GM23248 (cell line): ENCODE data around the gene ZNF804B. TPM values are rescaled to one million over a fixed set of nuclear protein-coding genes. Genes with fewer than 3 reads are reported as not detected.

Experiments
- DNase-seq: peaks from one replicate; pipeline ENCODE4 v3.0.0-alpha.2; 2015
- H2AFZ ChIP-seq: fragments of 200-600 bp; sonication (generic); 2 replicates; pipeline ENCODE4 v1.6.1; 2016; ENCODE audit warnings: antibody characterized with exemption
- H3F3A ChIP-seq: fragments of 200-600 bp; sonication (generic); 2 replicates; pipeline ENCODE4 v1.6.1; 2016; ENCODE audit warnings: mild to moderate bottlenecking, antibody characterized with exemption, mixed run types; ENCODE audit not compliant: insufficient read depth
- H3K27ac ChIP-seq: fragments of 200-600 bp; sonication (generic); 2 replicates; pipeline ENCODE4 v1.5.1; 2016; ENCODE audit warnings: mild to moderate bottlenecking
- H3K27me3 ChIP-seq: fragments of 200-600 bp; sonication (generic); replicated peaks from 2 replicates; pipeline ENCODE4 v1.6.1; 2016; ENCODE audit warnings: mild to moderate bottlenecking; ENCODE audit not compliant: insufficient read depth
- H3K36me3 ChIP-seq: fragments of 200-600 bp; sonication (generic); 2 replicates; pipeline ENCODE4 v1.6.1; 2016; ENCODE audit warnings: low read depth, mild to moderate bottlenecking
- H3K4me1 ChIP-seq: fragments of 200-600 bp; sonication (generic); 2 replicates; pipeline ENCODE4 v1.6.1; 2016; ENCODE audit warnings: mild to moderate bottlenecking; ENCODE audit not compliant: insufficient read depth
- H3K4me2 ChIP-seq: fragments of 200-600 bp; sonication (generic); one replicate; pipeline ENCODE4 v1.6.1; 2016; ENCODE audit warnings: mild to moderate bottlenecking; ENCODE audit not compliant: unreplicated experiment
- H3K4me3 ChIP-seq: fragments of 200-600 bp; sonication (generic); 2 replicates; pipeline ENCODE4 v1.5.1; 2016; ENCODE audit warnings: mild to moderate bottlenecking
- H3K79me2 ChIP-seq: fragments of 200-600 bp; sonication (generic); 2 replicates; pipeline ENCODE4 v1.6.1; 2016; ENCODE audit warnings: mild to moderate bottlenecking; ENCODE audit not compliant: insufficient read depth
- H3K9ac ChIP-seq: fragments of 200-600 bp; sonication (generic); 2 replicates; pipeline ENCODE4 v1.6.1; 2016; ENCODE audit warnings: mild to moderate bottlenecking
- H3K9me2 ChIP-seq: fragments of 200-600 bp; sonication (generic); 2 replicates; pipeline ENCODE4 v1.6.1; 2016; ENCODE audit warnings: mixed run types, mild to moderate bottlenecking, moderate library complexity; ENCODE audit not compliant: insufficient read depth
- H3K9me3 ChIP-seq: fragments of 200-600 bp; sonication (generic); one replicate; pipeline ENCODE4 v1.6.1; 2017; ENCODE audit warnings: low read depth
- H4K20me1 ChIP-seq: fragments of 200-600 bp; sonication (generic); 2 replicates; pipeline ENCODE4 v1.6.0; 2016; ENCODE audit not compliant: insufficient read depth
- EZH2 ChIP-seq: fragments of 200-600 bp; sonication (generic); IDR thresholded peaks from 2 replicates; pipeline ENCODE4 v1.6.1; 2018; ENCODE audit warnings: antibody characterized with exemption, mild to moderate bottlenecking; ENCODE audit not compliant: insufficient read depth, poor library complexity, severe bottlenecking
- EZH2phosphoT487 ChIP-seq: fragments of 200-600 bp; sonication (generic); IDR thresholded peaks from 2 replicates; pipeline ENCODE4 v1.6.1; 2018; ENCODE audit warnings: antibody characterized with exemption, moderate library complexity, mild to moderate bottlenecking, low read depth; ENCODE audit not compliant: insufficient read depth
- WGBS, 2 experiments: methylation state at CpG; one replicate each; pipeline ENCODE4 v1.1.6; 2015 to 2017; ENCODE audit warnings: low lambda C conversion rate in 2 of 2, low coverage in 1 of 2; ENCODE audit errors: missing lambda C conversion rate in 2 of 2; 5-methylcytosine and 5-hydroxymethylcytosine counted together
- in situ Hi-C: fragments of 300-500 bp; cut with MboI; formaldehyde crosslinking; loops from 2 replicates; pipeline ENCODE4 v1.15.0; 2020
- polyA plus RNA-seq: library from polyadenylated mRNA; unstranded; fragments of >200 nt; fragmentation: Nextera tagmentation; extraction: Ambion mirVana; gene quantifications from 2 replicates; pipeline ENCODE4 v1.2.1, GENCODE V29; 2016
- total RNA-seq: library from RNA; depleted of rRNA; stranded (reverse); fragments of >200 nt; shearing (Covaris generic); gene quantifications from 2 replicates; pipeline ENCODE4 v1.2.3, GENCODE V29; 2014

ZNF804B gene
- total and polyA plus RNA-seq, 2 experiments from 2014 or later, result not detected

GRCh38 chr7:88761779-88762178 lies 2.3 kb downstream of the ZNF804B start:
- H3K9ac ChIP-seq, result no peak overlapping the region
- H4K20me1 ChIP-seq, result no peaks in the 10 kb centered on the region
- H3K9me2 ChIP-seq, result no peaks in the 10 kb centered on the region
- in situ Hi-C loops, result no loop called here
- H3K4me2 ChIP-seq, result no peak overlapping the region
- H3K27ac ChIP-seq, result no peak overlapping the region
- no peak for TF ChIP-seq EZH2
- no peak for TF ChIP-seq EZH2phosphoT487
- no peaks in the 10 kb centered on the region for H3K4me1 ChIP-seq
- peaks cover 29% of the 10 kb centered on the region for H3K27me3 ChIP-seq
- no peak overlapping the region for H3K4me3 ChIP-seq
- no peaks in the 10 kb centered on the region for H3K9me3 ChIP-seq
- 0 to 3% methylated on average over 1 of the region's 1 CpG for WGBS, 2 experiments
- no peak overlapping the region for H2AFZ ChIP-seq
- no peaks in the 10 kb centered on the region for H3K79me2 ChIP-seq
- DNase-seq, result no peak
- no peaks in the 10 kb centered on the region for H3K36me3 ChIP-seq
- H3F3A ChIP-seq, result no peaks in the 10 kb centered on the region

GRCh38 chr7:88771417-88771816 lies 11.9 kb downstream of the ZNF804B start:
- no peaks in the 10 kb centered on the region for H3K9me3 ChIP-seq
- TF ChIP-seq EZH2phosphoT487 (no peak), EZH2 (no peak)
- no peak overlapping the region for H3K27ac ChIP-seq
- no peaks in the 10 kb centered on the region; the same call in 1 of the 2 replicates for H3K27me3 ChIP-seq
- no peaks in the 10 kb centered on the region for H3K79me2 ChIP-seq
- H3K9me2 ChIP-seq, result no peaks in the 10 kb centered on the region
- no peak overlapping the region for H3K4me2 ChIP-seq
- H3K36me3 ChIP-seq, result no peaks in the 10 kb centered on the region
- no peaks in the 10 kb centered on the region for H3K4me1 ChIP-seq
- no peak overlapping the region for H3K9ac ChIP-seq
- in situ Hi-C loops, result no loop called here
- H2AFZ ChIP-seq, result no peak overlapping the region
- no peaks in the 10 kb centered on the region for H3F3A ChIP-seq
- 61 to 67% methylated on average over 1 of the region's 1 CpG for WGBS, 2 experiments
- H4K20me1 ChIP-seq, result no peaks in the 10 kb centered on the region
- DNase-seq, result no peak
- no peak overlapping the region for H3K4me3 ChIP-seq

- Histone ChIP-seq H3K79me2 (no peaks in the 10 kb centered on the region), H3K4me3 (no peak overlapping the region), H3K9me2 (no peaks in the 10 kb centered on the region), H3K9me3 (no peaks in the 10 kb centered on the region), H4K20me1 (no peaks in the 10 kb centered on the region), H3K4me2 (no peak overlapping the region), H3K36me3 (no peaks in the 10 kb centered on the region), H3K27ac (no peak overlapping the region), H3K4me1 (no peaks in the 10 kb centered on the region), H3K9ac (no peak overlapping the region), H3K27me3 (no peaks in the 10 kb centered on the region), H2AFZ (no peak overlapping the region), H3F3A (no peaks in the 10 kb centered on the region)
- in situ Hi-C loops, result no loop called here
- TF ChIP-seq EZH2phosphoT487 (no peak), EZH2 (no peak)
- no peak for DNase-seq
These were observed 13.3 kb downstream of the ZNF804B start for GRCh38 chr7:88772776-88773175.

- H3K36me3 ChIP-seq, result no peaks in the 10 kb centered on the region
- H3K27me3 ChIP-seq, result no peaks in the 10 kb centered on the region
- no peaks in the 10 kb centered on the region for H3F3A ChIP-seq
- H3K9ac ChIP-seq, result no peak overlapping the region
- no peak overlapping the region for H3K4me2 ChIP-seq
- H4K20me1 ChIP-seq, result no peaks in the 10 kb centered on the region
- no peaks in the 10 kb centered on the region for H3K79me2 ChIP-seq
- no peak overlapping the region for H3K4me3 ChIP-seq
- no peaks in the 10 kb centered on the region for H3K9me3 ChIP-seq
- TF ChIP-seq EZH2, result no peak
- no peak for TF ChIP-seq EZH2phosphoT487
- no peaks in the 10 kb centered on the region for H3K9me2 ChIP-seq
- H3K27ac ChIP-seq, result no peak overlapping the region
- no peaks in the 10 kb centered on the region for H3K4me1 ChIP-seq
- in situ Hi-C loops, result no loop called here
- H2AFZ ChIP-seq, result no peak overlapping the region
- DNase-seq, result no peak
These were observed 16.3 kb downstream of the ZNF804B start for GRCh38 chr7:88775838-88776237.

GRCh38 chr7:88787777-88788176 lies 28.3 kb downstream of the ZNF804B start:
- no peaks in the 10 kb centered on the region for H3F3A ChIP-seq
- H3K4me2 ChIP-seq, result no peak overlapping the region
- no peaks in the 10 kb centered on the region for H4K20me1 ChIP-seq
- H3K27ac ChIP-seq, result no peak overlapping the region
- no peaks in the 10 kb centered on the region for H3K36me3 ChIP-seq
- TF ChIP-seq EZH2, result no peak
- 40 to 53% methylated on average over 2 of the region's 2 CpGs for WGBS, 2 experiments
- H3K4me1 ChIP-seq, result no peaks in the 10 kb centered on the region
- H3K4me3 ChIP-seq, result no peak overlapping the region
- no peaks in the 10 kb centered on the region for H3K79me2 ChIP-seq
- no peaks in the 10 kb centered on the region for H3K9me3 ChIP-seq
- no peak for DNase-seq
- no peak overlapping the region for H3K9ac ChIP-seq
- in situ Hi-C loops, result no loop called here
- H2AFZ ChIP-seq, result no peak overlapping the region
- H3K9me2 ChIP-seq, result no peaks in the 10 kb centered on the region
- H3K27me3 ChIP-seq, result no peaks in the 10 kb centered on the region
